PFSK-1 (cell line): ENCODE results near the gene CARD19.

Source experiments
- FOXP2 ChIP-seq: optimal IDR thresholded peaks from 2 replicates; pipeline ENCODE3; 2011; ENCODE audit warnings: borderline replicate concordance, control low read depth, inconsistent platforms; ENCODE audit not compliant: insufficient read depth; ENCODE audit errors: extremely low read length, extremely low read depth
- POLR2AphosphoS5 ChIP-seq: IDR thresholded peaks from 2 replicates; pipeline ENCODE4 v1.6.1; 2012; ENCODE audit warnings: low read depth, mild to moderate bottlenecking, control low read depth, low read length, moderate library complexity
- REST ChIP-seq, 2 experiments: IDR thresholded peaks; 2 replicates each; pipeline versions ENCODE4 v1.6.1 to v1.8.0; 2011 to 2012; ENCODE audit warnings: low read depth in 2 of 2, low read length in 2 of 2, control low read depth in 1 of 2, inconsistent platforms in 1 of 2, mild to moderate bottlenecking in 1 of 2, moderate library complexity in 1 of 2; ENCODE audit not compliant: insufficient read depth in 1 of 2
- SIN3A ChIP-seq: IDR thresholded peaks from 2 replicates; pipeline ENCODE4 v1.6.1; 2012; ENCODE audit warnings: mild to moderate bottlenecking, low read length, moderate library complexity, borderline replicate concordance; ENCODE audit not compliant: insufficient read depth
- TAF1 ChIP-seq: IDR thresholded peaks from 2 replicates; pipeline ENCODE4 v1.6.1; 2012; ENCODE audit warnings: low read length, control low read depth, borderline replicate concordance; ENCODE audit not compliant: insufficient read depth

Gene CARD19

GRCh38 chr9:93088656-93089015 is 7.4 kb upstream of the CARD19 start:
- no peak for TF ChIP-seq SIN3A
- no peak for TF ChIP-seq REST (IDR thresholded peaks at IDR 0.05; ENCODE audit: insufficient read depth in 1 of 2, low read depth in 2 of 2, low read length in 2 of 2)
- no peak for TF ChIP-seq FOXP2
- TF ChIP-seq POLR2AphosphoS5, result no peak
- TF ChIP-seq TAF1, result no peak

GRCh38 chr9:93089024-93089423 is 7.0 kb upstream of the CARD19 start:
- no peak for TF ChIP-seq REST (IDR thresholded peaks at IDR 0.05; ENCODE audit: insufficient read depth in 1 of 2, low read depth in 2 of 2, low read length in 2 of 2)
- TF ChIP-seq TAF1, result no peak
- no peak for TF ChIP-seq FOXP2
- no peak for TF ChIP-seq POLR2AphosphoS5

GRCh38 chr9:93089481-93089991 is 6.5 kb upstream of the CARD19 start:
- no peak for TF ChIP-seq REST (IDR thresholded peaks at IDR 0.05; ENCODE audit: insufficient read depth in 1 of 2, low read depth in 2 of 2, low read length in 2 of 2)

GRCh38 chr9:93090091-93090655 is 5.8 kb upstream of the CARD19 start:
- no peak for TF ChIP-seq FOXP2
- TF ChIP-seq SIN3A, result no peak
- no peak for TF ChIP-seq POLR2AphosphoS5
- no peak for TF ChIP-seq TAF1
- TF ChIP-seq REST (IDR thresholded peaks at IDR 0.05; ENCODE audit: insufficient read depth in 1 of 2, low read depth in 2 of 2, low read length in 2 of 2), result no peak

- TF ChIP-seq SIN3A, result no peak
- no peak for TF ChIP-seq FOXP2
These were observed 5.0 kb upstream of the CARD19 start for GRCh38 chr9:93091056-93091452.
